GM20000 (cell line): Measurements from ENCODE around the gene CATSPERE.
"Not testable (repeated sequence)": the region's sequence is repeated elsewhere in the genome, so short reads cannot be mapped to it uniquely, and the experiment has no call there.

Experiments
- DNase-seq: peaks from one replicate; pipeline ENCODE4 v3.0.0; 2012; ENCODE audit warnings: low spot score
- CTCF ChIP-seq: IDR thresholded peaks from 2 replicates; pipeline ENCODE4 v1.5.1; 2012; ENCODE audit warnings: mild to moderate bottlenecking, control low read depth; ENCODE audit errors: extremely low read depth, missing control alignments

Gene CATSPERE

GRCh38 chr1:244556263-244556662 lies 95.2 kb downstream of the CATSPERE start:
- DNase-seq: no peak
- no peak for TF ChIP-seq CTCF

- TF ChIP-seq CTCF: no peak
- DNase-seq: no peak
Measured at GRCh38 chr1:244557565-244557964, 96.5 kb downstream of the CATSPERE start.

GRCh38 chr1:244559561-244559960 lies 98.5 kb downstream of the CATSPERE start:
- no peak for DNase-seq

GRCh38 chr1:244562877-244563276 lies 101.8 kb downstream of the CATSPERE start:
- not testable (repeated sequence) for DNase-seq

More at GRCh38 chr1:244559561-244559960, 98.5 kb downstream of the CATSPERE start:
- no peak for TF ChIP-seq CTCF

- TF ChIP-seq CTCF: no peak
- DNase-seq: no peak
Measured at GRCh38 chr1:244573768-244574167, 112.7 kb downstream of the CATSPERE start.

- TF ChIP-seq CTCF: no peak
- no peak for DNase-seq
Measured at GRCh38 chr1:244576259-244576892, 115.3 kb downstream of the CATSPERE start.

GRCh38 chr1:244578205-244578604 lies 117.1 kb downstream of the CATSPERE start:
- DNase-seq: not testable (repeated sequence)

- TF ChIP-seq CTCF: no peak
- DNase-seq: no peak
Measured at GRCh38 chr1:244583358-244583982, 122.4 kb downstream of the CATSPERE start.
